Parathyroid adenoma (tissue), 2 donors: ENCODE results near the gene SLC12A7.

Experiments
- H2AFZ ChIP-seq: fragments of 300-600 bp; sonication (generic); one replicate; pipeline ENCODE4 v1.7.0; 2017; ENCODE audit warnings: antibody characterized with exemption, mild to moderate bottlenecking
- H3K27ac ChIP-seq: fragments of 300-600 bp; sonication (generic); one replicate; pipeline ENCODE4 v1.7.0; 2017
- H3K27me3 ChIP-seq: fragments of 300-600 bp; sonication (generic); one replicate; pipeline ENCODE4 v1.7.0; 2017; ENCODE audit warnings: low read length; ENCODE audit not compliant: control insufficient read depth, insufficient read depth
- H3K36me3 ChIP-seq: fragments of 300-600 bp; sonication (generic); one replicate; pipeline ENCODE4 v1.7.0; 2017; ENCODE audit warnings: low read length; ENCODE audit not compliant: control insufficient read depth, insufficient read depth
- H3K4me1 ChIP-seq: fragments of 300-600 bp; sonication (generic); one replicate; pipeline ENCODE4 v1.7.0; 2017; ENCODE audit warnings: control low read depth
- H3K4me2 ChIP-seq: fragments of 300-600 bp; sonication (generic); one replicate; pipeline ENCODE4 v1.7.0; 2017; ENCODE audit warnings: low read length
- H3K4me3 ChIP-seq: fragments of 300-600 bp; sonication (generic); one replicate; pipeline ENCODE4 v1.7.0; 2017; ENCODE audit warnings: low read depth, low read length
- H3K79me2 ChIP-seq: fragments of 300-600 bp; sonication (generic); one replicate; pipeline ENCODE4 v1.7.0; 2017; ENCODE audit warnings: control low read depth
- H3K9ac ChIP-seq: fragments of 300-600 bp; sonication (generic); one replicate; pipeline ENCODE4 v1.7.0; 2017; ENCODE audit warnings: mild to moderate bottlenecking
- H3K9me3 ChIP-seq: fragments of 300-600 bp; sonication (generic); one replicate; pipeline ENCODE4 v1.7.0; 2017; ENCODE audit warnings: low read length; ENCODE audit not compliant: control insufficient read depth
- CTCF ChIP-seq: fragments of 300-600 bp; sonication (generic); IDR thresholded peaks from one replicate; pipeline ENCODE4 v1.7.0; 2017; ENCODE audit warnings: antibody characterized with exemption, mild to moderate bottlenecking
- donor health status: primary hyperparathyroidism.

The SLC12A7 gene

GRCh38 chr5:1067141-1068121, 44.4 kb downstream of the SLC12A7 start:
- no peak for TF ChIP-seq CTCF
- Histone ChIP-seq H3K36me3 (no peaks in the 10 kb centered on the region), H3K27ac (no peak overlapping the region), H3K79me2 (no peaks in the 10 kb centered on the region), H3K4me1 (no peaks in the 10 kb centered on the region), H3K4me2 (no peak overlapping the region), H3K9ac (no peak overlapping the region), H3K27me3 (no peaks in the 10 kb centered on the region), H3K4me3 (no peak overlapping the region), H3K9me3 (no peaks in the 10 kb centered on the region), H2AFZ (no peak overlapping the region)

- H3K36me3 ChIP-seq = no peaks in the 10 kb centered on the region
- TF ChIP-seq CTCF = no peak
Measured at GRCh38 chr5:1066676-1067075, 45.2 kb downstream of the SLC12A7 start.

DNA sequence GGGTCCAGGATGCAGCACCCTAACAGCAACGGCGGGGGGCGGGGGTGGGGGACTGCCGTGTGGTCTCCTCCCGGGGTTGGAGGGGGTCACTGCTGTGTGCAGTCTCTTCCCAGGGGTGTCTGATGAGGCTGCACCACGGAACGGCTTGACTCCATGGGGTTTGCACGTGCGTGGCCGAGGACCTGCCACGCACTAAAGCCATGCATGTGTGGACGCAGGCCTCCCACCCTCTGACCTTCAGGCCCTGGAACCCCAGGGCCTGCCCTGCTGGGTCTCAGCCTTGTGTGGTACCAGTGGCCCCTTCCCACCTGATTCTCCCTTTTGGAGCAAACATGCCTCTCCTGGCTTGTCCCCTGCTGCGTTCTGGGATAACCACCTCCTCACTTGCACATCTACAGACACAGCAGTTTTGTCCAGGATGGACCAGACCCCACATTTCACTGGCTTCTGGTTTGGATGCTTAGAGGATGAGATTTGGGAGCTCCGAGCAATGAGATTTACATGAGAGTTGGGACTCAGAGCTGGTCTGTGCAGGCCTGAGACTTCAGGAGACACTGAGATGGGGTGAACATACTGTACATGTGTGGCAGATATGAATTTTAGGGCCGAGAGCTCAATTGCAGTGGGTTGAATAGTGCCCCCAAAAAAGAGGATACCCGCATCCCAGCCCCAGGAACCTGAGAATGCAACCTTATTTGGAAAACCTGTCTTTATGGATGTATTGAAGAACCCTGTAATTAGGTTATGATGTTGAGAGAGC, 45.8 kb downstream of the SLC12A7 start:
- no peaks in the 10 kb centered on the region for H3K9me3 ChIP-seq
- no peak overlapping the region for H3K9ac ChIP-seq
- no peak overlapping the region for H3K4me3 ChIP-seq
- H3K4me2 ChIP-seq = no peak overlapping the region
- H3K4me1 ChIP-seq = no peaks in the 10 kb centered on the region
- no peaks in the 10 kb centered on the region for H3K36me3 ChIP-seq
- H3K27me3 ChIP-seq = no peaks in the 10 kb centered on the region
- no peak overlapping the region for H2AFZ ChIP-seq
- no peak overlapping the region for H3K27ac ChIP-seq
- no peaks in the 10 kb centered on the region for H3K79me2 ChIP-seq
- no peak for TF ChIP-seq CTCF

More at GRCh38 chr5:1066676-1067075, 45.2 kb downstream of the SLC12A7 start:
- no peak overlapping the region for H3K4me3 ChIP-seq
- no peak overlapping the region for H3K4me2 ChIP-seq
- H3K9me3 ChIP-seq = no peaks in the 10 kb centered on the region
- no peaks in the 10 kb centered on the region for H3K79me2 ChIP-seq
- H3K9ac ChIP-seq = no peak overlapping the region
- no peak overlapping the region for H2AFZ ChIP-seq
- H3K27me3 ChIP-seq = no peaks in the 10 kb centered on the region
- H3K27ac ChIP-seq = no peak overlapping the region
- no peaks in the 10 kb centered on the region for H3K4me1 ChIP-seq

DNA sequence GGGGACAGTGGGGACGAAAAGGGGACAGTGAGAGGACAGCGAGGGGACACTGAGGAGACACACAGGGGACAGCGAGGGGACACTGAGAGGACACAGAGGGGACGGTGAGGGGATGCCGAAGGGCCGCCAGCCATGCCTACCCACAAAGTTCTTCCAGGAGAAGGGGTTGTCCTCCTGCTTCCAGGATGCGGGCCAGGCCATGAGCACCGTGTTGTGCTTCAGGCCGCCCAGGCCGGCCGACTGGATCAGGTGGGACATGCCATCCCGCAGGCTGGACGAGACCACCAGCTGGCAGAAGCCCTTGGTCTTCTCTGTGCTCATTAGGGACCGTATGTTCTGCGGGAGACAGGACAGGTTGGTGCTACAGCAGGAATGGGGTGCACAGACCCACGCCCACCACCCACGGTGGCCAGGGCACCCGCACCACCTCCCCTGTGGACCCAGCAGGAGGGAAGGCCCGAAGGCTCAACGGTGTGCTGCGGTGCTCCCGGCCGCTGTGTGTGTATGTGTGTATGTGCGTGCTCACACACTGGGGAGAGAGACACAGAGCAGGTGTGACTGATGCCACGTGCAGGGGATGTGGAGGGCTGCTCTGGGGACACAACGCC, 46.6 kb downstream of the SLC12A7 start:
- no peaks in the 10 kb centered on the region for H3K9me3 ChIP-seq
- H2AFZ ChIP-seq = no peak overlapping the region
- H3K27me3 ChIP-seq = no peaks in the 10 kb centered on the region
- H3K36me3 ChIP-seq = no peaks in the 10 kb centered on the region
- no peak overlapping the region for H3K9ac ChIP-seq
- H3K4me1 ChIP-seq = no peaks in the 10 kb centered on the region
- H3K79me2 ChIP-seq = no peaks in the 10 kb centered on the region
- no peak overlapping the region for H3K4me2 ChIP-seq
- no peak overlapping the region for H3K4me3 ChIP-seq
- TF ChIP-seq CTCF = no peak
- no peak overlapping the region for H3K27ac ChIP-seq
